AG04450 (cell line): Measurements from ENCODE around the gene DCXR. TPM values are rescaled to one million over a fixed set of nuclear protein-coding genes. Genes with fewer than 3 reads are reported as not detected.
A peak's percentile ranks its signal among the peaks of the same experiment; 100 is the strongest.

Experiments
- CTCF ChIA-PET: fragments of 300-600, 350-600 bp; formaldehyde crosslinking; extraction: SDS; loops from one replicate; lab custom pipeline; 2022; ENCODE audit warnings: antibody characterized with exemption, inconsistent platforms; lab: Charles Lee
- POLR2A ChIA-PET: fragments of 350-600 bp; formaldehyde crosslinking; extraction: SDS; loops from one replicate; lab custom pipeline; 2021; ENCODE audit warnings: antibody characterized with exemption, inconsistent platforms; lab: Yijun Ruan, JAX
- DNase-seq: peaks from one replicate; pipeline ENCODE4 v3.0.0-alpha.2; 2011; ENCODE audit warnings: low read depth, low spot score
- H3K27ac ChIP-seq: one replicate; pipeline ENCODE4 v1.5.1; 2012; ENCODE audit warnings: low read depth, low read length, control low read depth
- H3K27me3 ChIP-seq: one replicate; pipeline ENCODE4 v1.6.0; 2012; ENCODE audit warnings: low read length; ENCODE audit not compliant: control insufficient read depth, insufficient read depth
- H3K4me3 ChIP-seq: 2 replicates; pipeline ENCODE4 v1.5.1; 2011; ENCODE audit warnings: mild to moderate bottlenecking, low read depth, low read length, control low read depth
- H3K9me3 ChIP-seq: 2 replicates; pipeline ENCODE4 v1.5.1; 2012; ENCODE audit warnings: low read length; ENCODE audit not compliant: control insufficient read depth, insufficient read depth
- CTCF ChIP-seq: IDR thresholded peaks from 2 replicates; pipeline ENCODE4 v1.5.1; 2011; ENCODE audit warnings: low read depth, low read length, control low read depth, inconsistent platforms
- polyA plus RNA-seq: library from polyadenylated mRNA; depleted of rRNA; stranded (reverse); fragments of >200 nt; gene quantifications from 2 replicates; pipeline ENCODE4 v1.2.3, GENCODE V29; 2011

DCXR gene
- polyA plus RNA-seq, 1 experiment: 35.5 TPM

DNA sequence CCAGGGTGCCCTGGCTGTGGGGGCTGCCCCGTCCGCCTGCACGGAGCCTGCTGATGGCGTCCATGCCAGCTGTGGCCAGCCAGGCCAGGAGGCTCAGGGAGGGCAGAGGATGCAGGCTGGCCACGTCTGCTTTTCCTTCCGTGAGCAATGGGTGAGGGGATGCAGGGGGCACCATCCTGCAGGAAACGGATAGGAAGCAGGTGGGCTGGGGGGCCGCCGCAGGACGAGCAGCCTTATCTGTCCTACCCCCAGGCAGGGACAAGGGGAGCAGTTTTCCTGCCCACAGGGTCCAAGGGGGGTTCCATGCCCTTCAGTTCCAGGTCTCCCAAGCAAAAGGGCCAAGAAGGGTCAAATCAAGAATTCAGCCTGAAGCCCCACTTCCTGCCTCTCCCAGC lies 21.4 kb upstream of the DCXR start:
- POLR2A ChIA-PET: interaction anchor here (2.2 kb wide), 1 partner anchor 21 kb away, joined by 5 read pairs; the partner anchor contains the start of gene DCXR
- CTCF ChIA-PET: no interaction called here
- Histone ChIP-seq H3K9me3 (no peaks in the 10 kb centered on the region; the same call in 1 of the 2 replicates), H3K27ac (no peak overlapping the region), H3K4me3 (no peak overlapping the region), H3K27me3 (no peaks in the 10 kb centered on the region)
- no peak for DNase-seq
- TF ChIP-seq CTCF: no peak

- TF ChIP-seq CTCF: no peak
- no peak overlapping the region for H3K4me3 ChIP-seq
- POLR2A ChIA-PET: interaction anchor here (2.2 kb wide), 1 partner anchor 21 kb away, joined by 5 read pairs; the partner anchor contains the start of gene DCXR
- no peak for DNase-seq
- H3K27me3 ChIP-seq: no peaks in the 10 kb centered on the region
- CTCF ChIA-PET: no interaction called here
- H3K9me3 ChIP-seq: no peaks in the 10 kb centered on the region; the same call in 1 of the 2 replicates
- H3K27ac ChIP-seq: no peak overlapping the region
These were observed 20.8 kb upstream of the DCXR start for GRCh38 chr17:82058230-82058854.

DNA sequence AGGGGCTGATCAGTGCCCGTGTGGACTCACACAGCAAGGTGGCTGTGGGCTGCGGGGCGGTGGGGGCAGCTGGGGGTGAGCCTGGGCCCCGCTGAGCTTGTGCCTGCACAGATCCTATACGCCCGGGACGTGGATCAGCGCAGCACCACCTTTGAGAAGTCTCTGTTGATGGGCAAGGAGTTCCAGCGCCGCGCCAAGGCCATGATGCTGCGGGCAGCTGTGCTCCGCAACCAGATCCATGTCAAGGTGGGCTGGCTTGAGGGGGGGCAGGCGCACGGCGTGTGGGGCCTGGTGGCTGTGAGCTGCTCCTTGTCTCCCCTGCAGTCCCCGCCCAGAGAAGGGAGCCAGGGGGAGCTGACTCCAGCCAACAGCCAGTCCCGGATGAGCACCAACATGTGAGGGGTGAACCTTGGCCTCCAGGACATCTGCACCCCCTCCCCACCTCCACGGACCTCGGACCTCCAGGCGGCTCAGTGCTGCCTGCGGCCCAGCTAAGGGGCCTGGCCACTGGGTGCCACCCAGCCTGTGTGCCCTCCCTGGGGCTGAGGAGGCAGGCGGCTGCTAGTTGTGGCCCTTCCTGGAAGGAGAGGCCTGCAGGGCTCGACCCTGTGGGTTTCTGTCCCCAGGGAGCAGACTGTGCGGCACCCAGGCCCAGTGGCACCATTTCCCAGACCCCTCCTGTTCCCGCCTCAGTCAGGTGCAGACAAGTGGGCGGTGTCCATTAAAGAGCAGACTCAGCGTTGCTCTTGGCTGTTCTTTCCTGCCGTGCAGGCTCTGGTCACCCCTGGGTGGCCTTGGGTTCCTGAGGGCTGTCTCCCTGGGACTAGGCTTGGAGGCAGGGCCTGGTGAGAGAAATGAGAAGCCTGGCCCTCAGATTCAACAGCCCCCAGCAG lies 19.5 kb upstream of the DCXR start:
- Histone ChIP-seq H3K27ac (peak overlapping the region; percentile 11), H3K4me3 (no peak overlapping the region), H3K27me3 (no peaks in the 10 kb centered on the region), H3K9me3 (no peaks in the 10 kb centered on the region; the same call in 1 of the 2 replicates)
- POLR2A ChIA-PET: interaction anchor here (0.5 to 1.1 kb wide), 2 partner anchors 16 to 19 kb away, joined by 3 to 4 read pairs; no protein-coding TSS in a partner anchor
- CTCF ChIA-PET: no interaction called here
- TF ChIP-seq CTCF: no peak
- no peak for DNase-seq

DNA sequence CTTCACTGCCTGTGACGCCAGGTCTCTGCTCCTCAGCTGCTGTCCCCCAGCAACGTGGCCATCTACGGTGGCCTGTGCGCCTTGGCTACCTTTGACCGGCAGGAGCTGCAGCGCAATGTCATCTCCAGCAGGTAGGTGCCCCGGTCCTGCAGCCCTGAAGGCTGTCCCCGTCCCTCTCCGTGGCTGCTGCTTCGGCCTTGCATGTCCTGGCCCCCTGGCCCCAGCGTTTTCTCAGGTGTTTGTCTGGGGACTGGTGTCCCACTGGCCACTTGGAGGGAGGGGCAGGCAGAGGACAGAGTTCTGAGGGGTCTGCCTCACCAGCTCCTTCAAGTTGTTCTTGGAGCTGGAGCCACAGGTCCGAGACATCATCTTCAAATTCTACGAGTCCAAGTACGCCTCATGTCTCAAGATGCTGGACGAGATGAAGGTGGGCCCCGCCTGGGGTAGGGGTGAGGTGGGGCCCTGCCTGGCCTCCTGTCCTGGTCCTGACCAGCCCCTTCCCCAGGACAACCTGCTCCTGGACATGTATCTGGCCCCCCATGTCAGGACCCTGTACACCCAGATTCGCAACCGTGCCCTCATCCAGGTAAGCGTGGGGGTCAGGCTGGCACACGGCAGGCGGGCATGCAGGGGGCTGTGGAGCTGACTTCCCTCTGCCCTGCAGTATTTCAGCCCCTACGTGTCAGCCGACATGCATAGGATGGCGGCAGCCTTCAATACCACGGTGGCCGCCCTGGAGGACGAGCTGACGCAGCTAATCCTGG lies 18.6 kb upstream of the DCXR start:
- H3K4me3 ChIP-seq: no peak overlapping the region
- H3K27me3 ChIP-seq: no peaks in the 10 kb centered on the region
- no peaks in the 10 kb centered on the region; the same call in 1 of the 2 replicates for H3K9me3 ChIP-seq
- DNase-seq: no peak
- no peak overlapping the region for H3K27ac ChIP-seq
- CTCF ChIA-PET: no interaction called here
- POLR2A ChIA-PET: interaction anchor here (1.0 to 1.1 kb wide), 2 partner anchors 9 to 20 kb away, joined by 3 read pairs; no protein-coding TSS in a partner anchor
- TF ChIP-seq CTCF: no peak
